Activated B cell treated with CpG ODN at 0.5 μM for 24 hours (primary cell): ENCODE measurements around the gene TENM4. TPM values are rescaled to one million over a fixed set of nuclear protein-coding genes. Genes with fewer than 3 reads are reported as not detected.

Experiments
- ATAC-seq: fragments of 200-7000 bp; cut with Tn5 transposase; one replicate; pipeline ENCODE4 v1.10.0; 2021; ENCODE audit warnings: low read depth, mild to moderate bottlenecking, moderate library complexity
- CTCF ChIA-PET: fragments of 350-600 bp; sonication (Branson Sonifier 250); formaldehyde crosslinking; loops from one replicate; lab custom pipeline; 2021; ENCODE audit warnings: antibody characterized with exemption; lab: Charles Lee
- POLR2A ChIA-PET: fragments of 350-600 bp; sonication (Branson Sonifier 250); formaldehyde crosslinking; loops from one replicate; lab custom pipeline; 2021; ENCODE audit warnings: antibody characterized with exemption; lab: Charles Lee
- DNase-seq: peaks from one replicate; pipeline ENCODE4 v3.0.0; 2022
- H3K27ac Mint-ChIP-seq: one replicate; pipeline ENCODE4 v1.8.0; 2020; ENCODE audit warnings: mixed read lengths
- H3K27me3 Mint-ChIP-seq: one replicate; pipeline ENCODE4 v1.8.0; 2021; ENCODE audit warnings: mixed read lengths
- H3K36me3 Mint-ChIP-seq: one replicate; pipeline ENCODE4 v1.8.0; 2021; ENCODE audit warnings: low read depth, mixed read lengths
- H3K4me1 Mint-ChIP-seq: one replicate; pipeline ENCODE4 v1.8.0; 2021; ENCODE audit warnings: mixed read lengths
- H3K4me3 Mint-ChIP-seq: one replicate; pipeline ENCODE4 v1.8.0; 2020; ENCODE audit warnings: mild to moderate bottlenecking, mixed read lengths
- H3K9me3 Mint-ChIP-seq: one replicate; pipeline ENCODE4 v1.8.0; 2020; ENCODE audit warnings: mixed read lengths
- intact Hi-C: fragments of 100-400 bp; cut with micrococcal nuclease; formaldehyde crosslinking; loops from one replicate; pipeline ENCODE4 v1.15.1; 2024
- total RNA-seq: library from RNA; stranded (reverse); gene quantifications from 2 replicates; pipeline ENCODE4 v1.2.3, GENCODE V29; 2022
- TF ChIP-seq, protein P1 (sequence below): fragments of 200-600 bp; IDR thresholded peaks from one replicate; pipeline ENCODE4 v1.8.0; 2022; ENCODE audit warnings: antibody characterized with exemption, mild to moderate bottlenecking

The TENM4 gene
- total RNA-seq, 1 donor from 2014 or later, result 2.4 TPM

DNA sequence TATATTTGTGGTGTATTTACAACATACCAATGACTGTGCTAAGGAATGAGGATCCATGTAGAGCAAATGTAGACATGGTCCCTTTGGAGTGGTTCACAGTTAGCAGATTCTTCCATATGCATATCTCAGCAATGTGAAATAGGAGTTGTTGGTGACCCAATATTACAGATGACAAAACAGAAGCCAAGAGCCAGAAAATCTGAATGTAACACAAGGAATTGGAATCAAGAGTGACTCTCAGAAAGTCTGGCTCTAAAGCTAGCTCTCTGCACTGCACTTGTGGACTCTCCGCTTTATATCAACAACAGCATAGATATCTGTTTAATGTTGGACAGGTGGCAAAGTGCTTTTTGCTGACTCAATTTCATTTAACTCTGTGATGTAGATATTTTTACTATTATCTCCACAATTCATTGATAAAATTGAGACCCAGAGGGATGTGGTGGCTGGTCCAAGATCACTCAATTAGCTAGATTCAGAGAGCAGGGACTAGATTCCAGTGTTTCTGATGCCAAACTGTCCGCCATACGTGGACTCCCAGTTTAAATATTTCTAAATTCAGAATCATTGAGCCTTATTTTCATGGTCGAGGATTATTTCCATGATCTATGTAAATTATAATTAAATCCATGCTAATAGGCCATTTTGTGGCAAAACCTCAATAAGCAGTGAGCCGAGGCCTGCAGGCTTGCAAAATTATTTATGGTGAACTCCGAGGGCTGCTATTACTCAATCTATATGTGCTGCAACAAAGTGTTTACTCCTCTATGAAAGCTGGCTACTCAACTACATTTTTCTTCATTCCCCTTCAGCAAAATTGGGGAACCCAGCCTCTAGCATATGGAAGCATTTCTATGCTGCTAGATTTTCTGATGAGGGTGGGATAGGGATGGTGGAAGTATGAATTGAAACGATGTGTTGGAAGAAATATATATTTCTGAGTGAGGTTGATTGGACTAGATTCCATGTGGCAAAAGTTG, 21.1 kb upstream of the TENM4 start:
- H3K4me1 Mint-ChIP-seq, result no peaks in the 10 kb centered on the region

DNA sequence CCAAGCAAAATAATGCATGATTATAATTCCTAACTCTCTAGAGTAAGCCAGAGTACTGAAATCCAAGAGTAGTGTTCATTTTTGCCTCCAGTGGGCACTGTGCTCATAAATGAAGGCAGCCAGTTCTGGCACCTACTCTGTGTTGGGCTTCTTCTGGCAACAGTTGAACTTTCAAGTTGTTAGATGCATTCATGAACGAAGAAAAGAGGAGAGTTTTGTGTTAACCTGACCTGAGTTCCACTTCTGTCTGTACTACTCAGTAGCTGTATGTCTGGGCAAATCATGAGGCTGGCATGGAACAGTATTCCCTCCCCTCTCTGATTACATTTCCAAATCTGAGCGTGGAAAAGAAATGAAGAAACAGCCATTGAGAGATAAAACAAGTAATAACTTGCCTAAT, 20.3 kb upstream of the TENM4 start:
- Mint-ChIP-seq H3K27me3 (peaks cover 12% of the 10 kb centered on the region), H3K4me3 (no peak overlapping the region), H3K27ac (no peak overlapping the region), H3K36me3 (no peaks in the 10 kb centered on the region), H3K9me3 (no peaks in the 10 kb centered on the region), H3K4me1 (no peaks in the 10 kb centered on the region)
- ChIA-PET POLR2A (no interaction called here), CTCF (no interaction called here)
- TF ChIP-seq, protein P1, sequence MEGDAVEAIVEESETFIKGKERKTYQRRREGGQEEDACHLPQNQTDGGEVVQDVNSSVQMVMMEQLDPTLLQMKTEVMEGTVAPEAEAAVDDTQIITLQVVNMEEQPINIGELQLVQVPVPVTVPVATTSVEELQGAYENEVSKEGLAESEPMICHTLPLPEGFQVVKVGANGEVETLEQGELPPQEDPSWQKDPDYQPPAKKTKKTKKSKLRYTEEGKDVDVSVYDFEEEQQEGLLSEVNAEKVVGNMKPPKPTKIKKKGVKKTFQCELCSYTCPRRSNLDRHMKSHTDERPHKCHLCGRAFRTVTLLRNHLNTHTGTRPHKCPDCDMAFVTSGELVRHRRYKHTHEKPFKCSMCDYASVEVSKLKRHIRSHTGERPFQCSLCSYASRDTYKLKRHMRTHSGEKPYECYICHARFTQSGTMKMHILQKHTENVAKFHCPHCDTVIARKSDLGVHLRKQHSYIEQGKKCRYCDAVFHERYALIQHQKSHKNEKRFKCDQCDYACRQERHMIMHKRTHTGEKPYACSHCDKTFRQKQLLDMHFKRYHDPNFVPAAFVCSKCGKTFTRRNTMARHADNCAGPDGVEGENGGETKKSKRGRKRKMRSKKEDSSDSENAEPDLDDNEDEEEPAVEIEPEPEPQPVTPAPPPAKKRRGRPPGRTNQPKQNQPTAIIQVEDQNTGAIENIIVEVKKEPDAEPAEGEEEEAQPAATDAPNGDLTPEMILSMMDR, result no peak
- ATAC-seq (peak; percentile 45), DNase-seq (no peak)
- intact Hi-C loops, result loop anchor here (1.0 kb wide), 1 partner anchor 32 kb away; no protein-coding TSS in a partner anchor

More for the DNA sequence above, 21.1 kb upstream of the TENM4 start:
- Mint-ChIP-seq H3K36me3 (no peaks in the 10 kb centered on the region), H3K4me3 (no peak overlapping the region), H3K9me3 (no peaks in the 10 kb centered on the region), H3K27me3 (peaks cover 6% of the 10 kb centered on the region), H3K27ac (no peak overlapping the region)
- CTCF ChIA-PET, result no interaction called here
- intact Hi-C loops, result loop anchor here (1.0 kb wide), 1 partner anchor 31 kb away; no protein-coding TSS in a partner anchor
- DNase-seq, result no peak
- TF ChIP-seq, protein P1, result no peak
- ATAC-seq, result no peak
- POLR2A ChIA-PET, result no interaction called here

DNA sequence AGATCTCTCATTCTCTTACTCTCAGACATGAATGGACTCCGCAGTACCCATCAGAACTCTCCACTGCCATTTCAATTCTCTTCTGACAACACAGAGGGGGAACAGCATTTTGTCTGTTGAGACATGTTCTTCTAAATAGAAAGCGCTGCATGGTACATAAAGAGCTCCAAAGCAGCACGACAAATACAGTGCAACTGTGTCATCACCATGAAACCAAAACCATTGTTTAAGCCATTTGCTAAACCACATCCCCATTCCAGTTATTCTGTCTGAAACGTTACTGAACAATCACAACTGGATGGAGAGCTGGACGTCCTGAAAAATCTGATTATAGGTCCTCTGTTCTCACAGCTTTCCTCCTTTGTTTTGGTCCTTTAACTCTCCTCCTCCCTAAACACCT, 17.9 kb upstream of the TENM4 start:
- peaks cover 28% of the 10 kb centered on the region for H3K27me3 Mint-ChIP-seq

DNA sequence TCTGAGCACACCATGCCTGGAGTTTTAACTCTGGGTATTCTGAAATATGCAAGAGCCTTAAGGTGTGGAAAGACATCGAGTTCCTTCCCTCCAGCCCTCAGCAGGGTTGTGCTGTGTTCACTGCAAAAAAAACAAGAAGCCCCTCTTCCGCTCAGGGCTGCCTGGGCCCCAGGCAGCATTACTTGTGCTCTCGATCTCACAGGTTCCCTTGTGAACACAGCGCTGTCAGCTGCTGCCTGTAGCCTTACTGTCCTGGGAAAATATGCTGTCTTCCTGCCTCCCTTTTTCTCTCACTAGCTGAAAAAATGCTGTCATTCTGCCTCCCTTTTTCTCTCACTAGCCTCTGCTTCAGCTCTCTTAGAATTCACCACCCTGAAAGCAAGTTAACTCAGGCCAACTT, 15.7 kb upstream of the TENM4 start:
- H3K9me3 Mint-ChIP-seq, result no peaks in the 10 kb centered on the region
- ChIA-PET CTCF (interaction anchor here (0.9 kb wide), 1 partner anchor 11 kb away, joined by 3 read pairs; no protein-coding TSS in a partner anchor), POLR2A (interaction anchor here (0.9 kb wide), 1 partner anchor 9 kb away, joined by 3 read pairs; no protein-coding TSS in a partner anchor)
- ATAC-seq, result no peak
- intact Hi-C loops, result no loop called here
- H3K36me3 Mint-ChIP-seq, result no peaks in the 10 kb centered on the region
- TF ChIP-seq, protein P1, result no peak
- peaks cover 27% of the 10 kb centered on the region for H3K27me3 Mint-ChIP-seq
- no peak for DNase-seq
- H3K4me1 Mint-ChIP-seq, result no peaks in the 10 kb centered on the region
- no peak overlapping the region for H3K4me3 Mint-ChIP-seq
- no peak overlapping the region for H3K27ac Mint-ChIP-seq

More for the DNA sequence above, 17.9 kb upstream of the TENM4 start:
- no peaks in the 10 kb centered on the region for H3K9me3 Mint-ChIP-seq
- CTCF ChIA-PET, result interaction anchor here (1.3 kb wide), 1 partner anchor 14 kb away, joined by 4 read pairs; no protein-coding TSS in a partner anchor
- intact Hi-C loops, result no loop called here
- DNase-seq (no peak), ATAC-seq (no peak)
- H3K4me3 Mint-ChIP-seq, result no peak overlapping the region
- H3K27ac Mint-ChIP-seq, result no peak overlapping the region
- no peaks in the 10 kb centered on the region for H3K4me1 Mint-ChIP-seq
- TF ChIP-seq, protein P1, result no peak
- H3K36me3 Mint-ChIP-seq, result no peaks in the 10 kb centered on the region
- POLR2A ChIA-PET, result no interaction called here

DNA sequence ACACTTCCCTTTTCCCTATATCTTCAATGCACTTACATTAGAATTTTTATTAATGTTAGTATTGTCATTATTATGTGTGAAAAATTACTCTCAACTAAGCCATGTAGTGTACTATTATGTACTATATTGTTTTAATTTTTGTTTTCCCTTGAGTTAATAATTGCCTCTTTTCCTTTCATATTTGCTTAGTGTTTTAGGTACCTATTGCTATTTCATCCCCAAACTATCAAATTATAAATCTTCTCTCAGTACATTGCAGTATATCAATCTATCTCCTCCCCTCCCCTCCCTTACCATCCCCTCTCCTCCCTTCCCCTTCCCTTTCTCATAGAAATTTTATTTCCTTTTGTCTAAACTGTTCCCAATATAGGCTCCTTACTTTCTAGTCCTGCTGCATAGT, 12.8 kb upstream of the TENM4 start:
- intact Hi-C loops, result no loop called here
- TF ChIP-seq, protein P1, result no peak

More for the DNA sequence above, 12.8 kb upstream of the TENM4 start:
- ATAC-seq (no peak), DNase-seq (no peak)
- Mint-ChIP-seq H3K27me3 (peaks cover 31% of the 10 kb centered on the region), H3K4me1 (no peaks in the 10 kb centered on the region), H3K36me3 (no peaks in the 10 kb centered on the region), H3K27ac (no peak overlapping the region), H3K4me3 (no peak overlapping the region), H3K9me3 (no peaks in the 10 kb centered on the region)
- POLR2A ChIA-PET, result no interaction called here
- CTCF ChIA-PET, result no interaction called here
